WTC11 (cell line): ENCODE measurements around the gene OS9. TPM values are rescaled to one million over a fixed set of nuclear protein-coding genes. Genes with fewer than 3 reads are reported as not detected.

ENCODE experiments used
- ATAC-seq: fragments of 200-7000 bp; cut with Tn5 transposase; 2 replicates; pipeline ENCODE4 v1.10.0; 2021; ENCODE audit warnings: mild to moderate bottlenecking, moderate library complexity
- CTCF ChIA-PET: fragments of 300-600 bp; sonication (Branson Sonifier 250); formaldehyde crosslinking; loops from one replicate; lab custom pipeline; 2021; ENCODE audit warnings: antibody characterized with exemption; lab: Charles Lee
- POLR2A ChIA-PET: fragments of 350-600 bp; sonication (Branson Sonifier 250); formaldehyde crosslinking; loops from one replicate; lab custom pipeline; 2021; ENCODE audit warnings: antibody characterized with exemption; lab: Charles Lee
- DNase-seq: peaks from one replicate; pipeline ENCODE4 v3.0.0; 2021; ENCODE audit warnings: low spot score
- H3K27ac Mint-ChIP-seq: 2 replicates; pipeline ENCODE4 v1.8.0; 2021; ENCODE audit warnings: mixed read lengths
- H3K27me3 Mint-ChIP-seq: 2 replicates; pipeline ENCODE4 v1.8.0; 2021; ENCODE audit warnings: low read depth, mild to moderate bottlenecking, moderate library complexity, mixed read lengths
- H3K36me3 Mint-ChIP-seq: 2 replicates; pipeline ENCODE4 v1.8.0; 2021; ENCODE audit warnings: mixed read lengths
- H3K4me1 Mint-ChIP-seq: 2 replicates; pipeline ENCODE4 v1.8.0; 2022; ENCODE audit warnings: mixed read lengths
- H3K4me3 Mint-ChIP-seq: 2 replicates; pipeline ENCODE4 v1.8.0; 2021; ENCODE audit warnings: mild to moderate bottlenecking, moderate library complexity, mixed read lengths
- H3K9me3 Mint-ChIP-seq: 2 replicates; pipeline ENCODE4 v1.8.0; 2021; ENCODE audit warnings: mixed read lengths
- ATF1 ChIP-seq: sonication (generic); formaldehyde crosslinking; IDR thresholded peaks from 2 replicates; pipeline ENCODE4 v1.8.1; 2023; ENCODE audit warnings: mild to moderate bottlenecking, moderate library complexity, missing genetic modification reagents
- CREM ChIP-seq: sonication (generic); formaldehyde crosslinking; IDR thresholded peaks from 2 replicates; pipeline ENCODE4 v1.8.1; 2022; ENCODE audit warnings: mild to moderate bottlenecking, missing genetic modification reagents, moderate library complexity
- EMX1 ChIP-seq: fragments of 250-450 bp; sonication (Bioruptor Pico); IDR thresholded peaks from 2 replicates; pipeline ENCODE4 v1.8.0; 2021; ENCODE audit warnings: mild to moderate bottlenecking
- FOXK1 ChIP-seq: sonication (generic); formaldehyde crosslinking; IDR thresholded peaks from 2 replicates; pipeline ENCODE4 v1.8.0; 2022; ENCODE audit warnings: mild to moderate bottlenecking, moderate library complexity, missing genetic modification reagents
- FOXP1 ChIP-seq: sonication (generic); formaldehyde crosslinking; IDR thresholded peaks from 2 replicates; pipeline ENCODE4 v1.8.0; 2022; ENCODE audit warnings: missing genetic modification reagents, mild to moderate bottlenecking, moderate library complexity, borderline replicate concordance
- FOXP4 ChIP-seq: sonication (generic); formaldehyde crosslinking; IDR thresholded peaks from 2 replicates; pipeline ENCODE4 v1.8.0; 2022; ENCODE audit warnings: mild to moderate bottlenecking, missing genetic modification reagents
- HMGA2 ChIP-seq: fragments of 250-450 bp; sonication (Bioruptor Pico); IDR thresholded peaks from 2 replicates; pipeline ENCODE4 v1.4.0; 2021; ENCODE audit warnings: mild to moderate bottlenecking, moderate library complexity
- HMGXB4 ChIP-seq: sonication (generic); formaldehyde crosslinking; IDR thresholded peaks from 2 replicates; pipeline ENCODE4 v1.8.1; 2023; ENCODE audit warnings: mild to moderate bottlenecking, moderate library complexity, missing genetic modification reagents
- IRF1 ChIP-seq: sonication (generic); formaldehyde crosslinking; IDR thresholded peaks from 2 replicates; pipeline ENCODE4 v1.8.0; 2023; ENCODE audit warnings: missing genetic modification reagents
- IRF2 ChIP-seq: sonication (generic); formaldehyde crosslinking; IDR thresholded peaks from 2 replicates; pipeline ENCODE4 v1.8.0; 2022; ENCODE audit warnings: low read depth, missing genetic modification reagents, borderline replicate concordance
- JUN ChIP-seq: sonication (generic); formaldehyde crosslinking; IDR thresholded peaks from 2 replicates; pipeline ENCODE4 v1.8.0; 2023; ENCODE audit warnings: mild to moderate bottlenecking, missing genetic modification reagents
- KAT7 ChIP-seq: sonication (generic); formaldehyde crosslinking; IDR thresholded peaks from 2 replicates; pipeline ENCODE4 v1.8.1; 2023; ENCODE audit warnings: missing genetic modification reagents, mild to moderate bottlenecking, borderline replicate concordance
- MLX ChIP-seq: sonication (generic); formaldehyde crosslinking; IDR thresholded peaks from 2 replicates; pipeline ENCODE4 v1.8.1; 2023; ENCODE audit warnings: mild to moderate bottlenecking, missing genetic modification reagents, moderate library complexity
- MXD4 ChIP-seq: fragments of 250-450 bp; sonication (Bioruptor Pico); IDR thresholded peaks from 2 replicates; pipeline ENCODE4 v1.8.0; 2021; ENCODE audit warnings: mild to moderate bottlenecking, moderate library complexity, borderline replicate concordance
- MYBL2 ChIP-seq: sonication (generic); formaldehyde crosslinking; IDR thresholded peaks from 2 replicates; pipeline ENCODE4 v1.8.1; 2023; ENCODE audit warnings: mild to moderate bottlenecking, moderate library complexity, missing genetic modification reagents
- NFYB ChIP-seq: sonication (generic); formaldehyde crosslinking; conservative IDR thresholded peaks from 2 replicates; pipeline ENCODE4 v1.8.0; 2022; ENCODE audit warnings: low read depth, missing genetic modification reagents
- NR2C2 ChIP-seq: sonication (generic); formaldehyde crosslinking; IDR thresholded peaks from 2 replicates; pipeline ENCODE4 v1.8.0; 2022; ENCODE audit warnings: mild to moderate bottlenecking, missing genetic modification reagents
- NR3C1 ChIP-seq: sonication (generic); formaldehyde crosslinking; conservative IDR thresholded peaks from 2 replicates; pipeline ENCODE4 v1.8.1; 2023; ENCODE audit warnings: low read depth, mild to moderate bottlenecking, missing genetic modification reagents
- PRRX2 ChIP-seq: fragments of 250-450 bp; sonication (Bioruptor Pico); IDR thresholded peaks from 2 replicates; pipeline ENCODE4 v1.8.0; 2021; ENCODE audit warnings: mild to moderate bottlenecking
- SMAD4 ChIP-seq: sonication (generic); formaldehyde crosslinking; IDR thresholded peaks from 2 replicates; pipeline ENCODE4 v1.8.0; 2022; ENCODE audit warnings: mild to moderate bottlenecking, missing genetic modification reagents
- SP1 ChIP-seq: sonication (generic); formaldehyde crosslinking; conservative IDR thresholded peaks from 2 replicates; pipeline ENCODE4 v1.8.1; 2022; ENCODE audit warnings: missing genetic modification reagents
- TEAD1 ChIP-seq: sonication (generic); formaldehyde crosslinking; IDR thresholded peaks from 2 replicates; pipeline ENCODE4 v1.8.0; 2022; ENCODE audit warnings: mild to moderate bottlenecking, missing genetic modification reagents
- TEAD4 ChIP-seq: sonication (generic); formaldehyde crosslinking; IDR thresholded peaks from 2 replicates; pipeline ENCODE4 v1.8.0; 2022; ENCODE audit warnings: mild to moderate bottlenecking, missing genetic modification reagents
- ZBTB21 ChIP-seq: sonication (generic); formaldehyde crosslinking; IDR thresholded peaks from 2 replicates; pipeline ENCODE4 v1.8.1; 2023; ENCODE audit warnings: mild to moderate bottlenecking, missing genetic modification reagents, borderline replicate concordance
- ZMAT4 ChIP-seq: fragments of 250-450 bp; sonication (Bioruptor Pico); IDR thresholded peaks from 2 replicates; pipeline ENCODE4 v1.9.0; 2021; ENCODE audit warnings: mild to moderate bottlenecking
- ZNF396 ChIP-seq: fragments of 250-450 bp; sonication (Bioruptor Pico); IDR thresholded peaks from 2 replicates; pipeline ENCODE4 v1.8.0; 2021; ENCODE audit warnings: mild to moderate bottlenecking, moderate library complexity, borderline replicate concordance
- ZNF416 ChIP-seq: fragments of 250-450 bp; sonication (Bioruptor Pico); IDR thresholded peaks from 2 replicates; pipeline ENCODE4 v1.9.0; 2021; ENCODE audit warnings: mild to moderate bottlenecking, inconsistent platforms
- ZNF425 ChIP-seq: fragments of 250-450 bp; sonication (Bioruptor Pico); conservative IDR thresholded peaks from 2 replicates; pipeline ENCODE4 v1.9.0; 2021; ENCODE audit warnings: mild to moderate bottlenecking
- total RNA-seq: library from RNA; stranded (reverse); gene quantifications from 3 replicates; pipeline ENCODE4 v1.2.3, GENCODE V29; 2021

OS9 gene
- total RNA-seq, 1 experiment from 2014 or later, result 77.5 TPM

GRCh38 chr12:57679697-57680096 is 14.2 kb upstream of the OS9 start:
- Mint-ChIP-seq H3K27ac (no peak overlapping the region), H3K4me1 (no peaks in the 10 kb centered on the region), H3K4me3 (no peak overlapping the region), H3K9me3 (peaks cover 34% of the 10 kb centered on the region), H3K36me3 (no peaks in the 10 kb centered on the region), H3K27me3 (peaks cover 56% of the 10 kb centered on the region)
- DNase-seq (no peak), ATAC-seq (no peak)
- TF ChIP-seq TEAD4 (CRISPR knock-in tag) (no peak), ZNF396 (no peak), FOXP1 (CRISPR knock-in tag) (no peak)
- CTCF ChIA-PET, result no interaction called here
- POLR2A ChIA-PET, result no interaction called here

- Mint-ChIP-seq H3K27me3 (peaks cover 70% of the 10 kb centered on the region), H3K27ac (no peak overlapping the region), H3K4me3 (no peak overlapping the region)
- CTCF ChIA-PET, result no interaction called here
- POLR2A ChIA-PET, result no interaction called here
- no peak for TF ChIP-seq KAT7 (CRISPR knock-in tag)
- no peak for TF ChIP-seq FOXK1 (CRISPR knock-in tag)
- TF ChIP-seq MLX, result no peak
- no peak for TF ChIP-seq SP1 (CRISPR knock-in tag)
- TF ChIP-seq ZNF396, result no peak
- TF ChIP-seq HMGA2, result no peak
- TF ChIP-seq PRRX2 (CRISPR knock-in tag), result no peak
- no peak for TF ChIP-seq HMGXB4
- TF ChIP-seq MXD4 (CRISPR knock-in tag), result no peak
- TF ChIP-seq FOXP4, result no peak
- no peak for TF ChIP-seq ATF1 (CRISPR knock-in tag)
- TF ChIP-seq ZBTB21, result no peak
- no peak for TF ChIP-seq TEAD1 (CRISPR knock-in tag)
- no peak for TF ChIP-seq IRF1 (CRISPR knock-in tag)
- no peak for TF ChIP-seq NR2C2
- TF ChIP-seq, all 79 proteins: peak for 0
- Mint-ChIP-seq H3K36me3 (no peaks in the 10 kb centered on the region), H3K4me1 (no peaks in the 10 kb centered on the region), H3K9me3 (peaks cover 33% of the 10 kb centered on the region)
- no peak for ATAC-seq
- no peak for DNase-seq
These were observed 6.1 kb upstream of the OS9 start for GRCh38 chr12:57687862-57688261.

- Mint-ChIP-seq H3K27me3 (peaks cover 64% of the 10 kb centered on the region), H3K4me1 (no peaks in the 10 kb centered on the region), H3K36me3 (no peaks in the 10 kb centered on the region), H3K9me3 (peaks cover 26% of the 10 kb centered on the region), H3K27ac (no peak overlapping the region), H3K4me3 (no peak overlapping the region)
- DNase-seq (no peak), ATAC-seq (no peak)
- CTCF ChIA-PET, result no interaction called here
- POLR2A ChIA-PET, result no interaction called here
- TF ChIP-seq JUN (CRISPR knock-in tag) (no peak), EMX1 (CRISPR knock-in tag) (no peak), NFYB (CRISPR knock-in tag) (no peak), ZNF425 (CRISPR knock-in tag) (no peak), IRF2 (CRISPR knock-in tag) (no peak), CREM (no peak), MYBL2 (CRISPR knock-in tag) (no peak), ZNF416 (CRISPR knock-in tag) (no peak), SMAD4 (no peak), NR3C1 (CRISPR knock-in tag) (no peak), ZMAT4 (CRISPR knock-in tag) (no peak)
These were observed 5.0 kb upstream of the OS9 start for GRCh38 chr12:57688931-57689330.
